Tibial nerve (tissue), 3 donors: Measurements from ENCODE around the gene SYDE1.

Experiments
- EP300 ChIP-seq, 2 donors: sonication (generic); formaldehyde crosslinking; IDR thresholded peaks; one replicate each; pipeline ENCODE4 v1.6.1; 2017; ENCODE audit warnings: antibody characterized with exemption in 2 of 2, mild to moderate bottlenecking in 1 of 2
- POLR2A ChIP-seq, 2 donors: fragments of 450-650 bp; IDR thresholded peaks; one replicate each; pipeline ENCODE4 v1.6.1; 2017; ENCODE audit warnings: antibody characterized with exemption in 2 of 2, mild to moderate bottlenecking in 2 of 2, moderate library complexity in 2 of 2

DNA sequence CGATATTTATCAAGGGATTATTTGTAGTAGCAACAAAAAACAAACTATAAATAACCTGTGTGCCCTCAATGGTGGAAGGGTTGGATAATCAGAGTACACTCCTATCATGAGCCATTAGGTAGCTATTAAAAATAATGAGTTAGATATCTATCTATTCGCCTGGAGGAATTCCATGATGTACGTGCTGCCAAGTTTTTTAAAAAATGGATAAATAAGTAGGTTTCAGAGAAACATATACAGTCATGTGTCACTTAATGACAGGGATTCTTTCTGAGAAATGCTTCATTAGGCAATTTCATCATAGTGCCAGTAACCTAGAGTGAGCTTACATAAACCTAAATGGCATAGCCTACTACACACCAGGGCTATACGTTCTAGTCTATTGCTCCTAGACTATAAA, 31.4 kb upstream of the SYDE1 start:
- TF ChIP-seq EP300 (IDR thresholded peaks at IDR 0.05) (no peak), POLR2A (IDR thresholded peaks at IDR 0.05) (no peak)
